Bronchial epithelial cell (primary cell): Measurements from ENCODE around the gene CLCN4. TPM values are rescaled to one million over a fixed set of nuclear protein-coding genes. Genes with fewer than 3 reads are reported as not detected.

Experiments
- DNase-seq: peaks from one replicate; pipeline ENCODE4 v3.0.0-alpha.2; 2010; ENCODE audit warnings: low read depth
- FAIRE-seq: peaks from 2 replicates; lab custom pipeline; 2011; peaks lifted over from hg19 to GRCh38; lab: Jason Lieb, UNC
- H3K27me3 ChIP-seq: 2 replicates; pipeline ENCODE4 v1.5.1; 2011; ENCODE audit warnings: low read length; ENCODE audit not compliant: control insufficient read depth, insufficient read depth
- H3K36me3 ChIP-seq: 2 replicates; pipeline ENCODE4 v1.5.1; 2011; ENCODE audit warnings: low read length; ENCODE audit not compliant: control insufficient read depth, insufficient read depth
- H3K4me3 ChIP-seq: 2 replicates; pipeline ENCODE4 v1.5.1; 2011; ENCODE audit warnings: mild to moderate bottlenecking, low read depth, low read length, control low read depth
- CTCF ChIP-seq: IDR thresholded peaks from 2 replicates; pipeline ENCODE4 v1.5.1; 2011; ENCODE audit warnings: mild to moderate bottlenecking, moderate library complexity, low read length, control low read depth, inconsistent platforms; ENCODE audit not compliant: insufficient read depth, severe bottlenecking
- total RNA-seq: library from RNA; depleted of rRNA; stranded (reverse); fragments of >200 nt; gene quantifications from 2 replicates; pipeline ENCODE4 v1.2.1, GENCODE V29; 2014

CLCN4 gene
- total RNA-seq, 1 donor from 2014 or later, result 1.3 TPM

- Histone ChIP-seq H3K4me3 (no peak overlapping the region), H3K27me3 (no peaks in the 10 kb centered on the region), H3K36me3 (no peaks in the 10 kb centered on the region)
- DNase-seq (no peak), FAIRE-seq (no peak)
- no peak for TF ChIP-seq CTCF
Observed at GRCh38 chrX:10174051-10174450, 17.3 kb downstream of the CLCN4 start.

GRCh38 chrX:10174810-10175209 is 18.0 kb downstream of the CLCN4 start:
- no peak for TF ChIP-seq CTCF
- Histone ChIP-seq H3K27me3 (no peaks in the 10 kb centered on the region), H3K4me3 (no peak overlapping the region), H3K36me3 (no peaks in the 10 kb centered on the region)
- FAIRE-seq (no peak), DNase-seq (peak; percentile 48)

GRCh38 chrX:10175319-10175871 is 18.6 kb downstream of the CLCN4 start:
- H3K27me3 ChIP-seq, result no peaks in the 10 kb centered on the region
- no peak for TF ChIP-seq CTCF
- DNase-seq (no peak), FAIRE-seq (peak; percentile 68)
- no peak overlapping the region for H3K4me3 ChIP-seq
- H3K36me3 ChIP-seq, result no peaks in the 10 kb centered on the region

GRCh38 chrX:10176121-10177003 is 19.6 kb downstream of the CLCN4 start:
- Histone ChIP-seq H3K27me3 (no peaks in the 10 kb centered on the region), H3K4me3 (no peak overlapping the region), H3K36me3 (no peaks in the 10 kb centered on the region)
- DNase-seq, result peak; percentile 72
- TF ChIP-seq CTCF, result no peak
- no peak for FAIRE-seq

- Histone ChIP-seq H3K4me3 (no peak overlapping the region), H3K27me3 (no peaks in the 10 kb centered on the region), H3K36me3 (no peaks in the 10 kb centered on the region)
- FAIRE-seq, result no peak
- TF ChIP-seq CTCF, result no peak
- no peak for DNase-seq
Observed at GRCh38 chrX:10177004-10177396, 20.2 kb downstream of the CLCN4 start.
